ENCODE data around the gene NIM1K.
"Not testable (repeated sequence)": the region's sequence is repeated elsewhere in the genome, so short reads cannot be mapped to it uniquely, and the experiment has no call there.

NIM1K gene

GRCh38 chr5:43179836-43180235 lies 12.2 kb upstream of the NIM1K start:
- H3K4me2 ChIP-seq (ENCODE audit: insufficient read depth, low read length, poor library complexity, severe bottlenecking): no peak overlapping the region
- H3K4ac ChIP-seq (ENCODE audit: low read length): no peak overlapping the region
- H4K91ac ChIP-seq (ENCODE audit: low read depth, low read length, poor library complexity): no peak overlapping the region
- no peaks in the 10 kb centered on the region for H3K79me1 ChIP-seq (ENCODE audit: low read depth, low read length)
- no peak overlapping the region for H2AK5ac ChIP-seq (ENCODE audit: low read depth, low read length)
- H4K8ac ChIP-seq (ENCODE audit: low read depth, low read length): no peak overlapping the region
- no peaks in the 10 kb centered on the region for H3K9me3 ChIP-seq (replicated peaks in 1 of 2; ENCODE audit: control insufficient read depth in 2 of 2, insufficient read depth in 1 of 2, low read depth in 1 of 2, low read length in 2 of 2)
- peaks cover 2 to 36% of the 10 kb centered on the region in 2 donors for H3K36me3 ChIP-seq (replicated peaks in 1 of 2; ENCODE audit: control insufficient read depth in 2 of 2, insufficient read depth in 2 of 2, low read length in 2 of 2)
- WGBS, 2 donors (ENCODE audit: extremely low coverage in 2 of 2, insufficient read length in 2 of 2, insufficient replicate concordance in 1 of 2): no CpG with 5 or more reads among the region's 7 CpGs
- no peak overlapping the region for H2BK120ac ChIP-seq (ENCODE audit: low read depth, low read length)
- H3K4me3 ChIP-seq (ENCODE audit: low read length in 2 of 2): no peak overlapping the region
- no peak overlapping the region for H2BK12ac ChIP-seq (ENCODE audit: low read length)
- no peak for DNase-seq (ENCODE audit: low spot score)
- no peak overlapping the region for H3K14ac ChIP-seq (ENCODE audit: low read length)
- no peak overlapping the region for H3K27ac ChIP-seq (replicated peaks; ENCODE audit: low read length)
- H2AFZ ChIP-seq (ENCODE audit: low read length): no peak overlapping the region
- H3K4me1 ChIP-seq (ENCODE audit: control insufficient read depth in 2 of 2, insufficient read depth in 1 of 2, low read depth in 1 of 2, low read length in 2 of 2): no peaks in the 10 kb centered on the region
- no peak overlapping the region for H3K9ac ChIP-seq (ENCODE audit: low read depth, low read length, poor library complexity)
- H2BK15ac ChIP-seq (ENCODE audit: low read length): no peak overlapping the region
- H3K27me3 ChIP-seq (ENCODE audit: control insufficient read depth in 3 of 3, insufficient read depth in 3 of 3, low read depth in 1 of 3, low read length in 3 of 3): no peaks in the 10 kb centered on the region
- H3K18ac ChIP-seq (ENCODE audit: low read length): no peak overlapping the region
- H2BK5ac ChIP-seq (ENCODE audit: low read length): no peak overlapping the region
- H3K23ac ChIP-seq (ENCODE audit: low read depth, low read length, poor library complexity): no peak overlapping the region

DNA sequence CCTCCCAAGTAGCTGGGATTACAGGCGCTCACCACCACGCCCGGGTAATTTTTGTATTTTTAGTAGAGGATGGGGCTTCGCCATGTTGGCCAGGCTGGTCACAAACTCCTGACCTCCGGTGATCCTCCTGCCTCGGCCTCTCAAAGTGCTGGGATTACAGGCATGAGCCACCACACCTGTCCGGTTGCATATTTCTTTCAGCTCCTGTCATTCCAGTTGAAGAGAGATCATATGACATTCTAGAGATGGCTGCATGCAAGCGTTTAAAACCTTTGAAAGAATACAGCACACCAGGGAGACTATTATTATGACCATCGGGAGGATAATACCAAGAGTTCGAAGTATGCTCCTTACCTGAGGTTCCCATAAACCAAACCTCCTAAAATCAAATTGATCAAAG lies 9.6 kb upstream of the NIM1K start:
- no peaks in the 10 kb centered on the region for H3K9me3 ChIP-seq (replicated peaks in 1 of 2; ENCODE audit: control insufficient read depth in 2 of 2, insufficient read depth in 1 of 2, low read depth in 1 of 2, low read length in 2 of 2)
- H3K36me3 ChIP-seq (replicated peaks in 1 of 2; ENCODE audit: control insufficient read depth in 2 of 2, insufficient read depth in 2 of 2, low read length in 2 of 2): peaks cover 0 to 10% of the 10 kb centered on the region in 2 donors
- no peaks in the 10 kb centered on the region for H3K27me3 ChIP-seq (ENCODE audit: control insufficient read depth in 3 of 3, insufficient read depth in 3 of 3, low read depth in 1 of 3, low read length in 3 of 3)
- no peak for DNase-seq (ENCODE audit: low spot score)
- no peaks in the 10 kb centered on the region for H3K4me1 ChIP-seq (ENCODE audit: control insufficient read depth in 2 of 2, insufficient read depth in 1 of 2, low read depth in 1 of 2, low read length in 2 of 2)
- no peak overlapping the region for H2BK5ac ChIP-seq (ENCODE audit: low read length)
- H4K8ac ChIP-seq (ENCODE audit: low read depth, low read length): no peak overlapping the region
- no peak overlapping the region for H3K27ac ChIP-seq (replicated peaks; ENCODE audit: low read length)
- H3K4ac ChIP-seq (ENCODE audit: low read length): no peak overlapping the region
- H2AFZ ChIP-seq (ENCODE audit: low read length): no peak overlapping the region
- H3K23ac ChIP-seq (ENCODE audit: low read depth, low read length, poor library complexity): no peak overlapping the region
- H3K9ac ChIP-seq (ENCODE audit: low read depth, low read length, poor library complexity): no peak overlapping the region
- WGBS, 2 donors (ENCODE audit: extremely low coverage in 2 of 2, insufficient read length in 2 of 2, insufficient replicate concordance in 1 of 2): no CpG with 5 or more reads among the region's 10 CpGs
- H2BK120ac ChIP-seq (ENCODE audit: low read depth, low read length): no peak overlapping the region
- no peak overlapping the region for H3K14ac ChIP-seq (ENCODE audit: low read length)
- no peak overlapping the region for H4K91ac ChIP-seq (ENCODE audit: low read depth, low read length, poor library complexity)
- no peak overlapping the region for H3K4me2 ChIP-seq (ENCODE audit: insufficient read depth, low read length, poor library complexity, severe bottlenecking)
- no peak overlapping the region for H3K4me3 ChIP-seq (ENCODE audit: low read length in 2 of 2)
- H2BK12ac ChIP-seq (ENCODE audit: low read length): no peak overlapping the region
- no peak overlapping the region for H2BK15ac ChIP-seq (ENCODE audit: low read length)
- no peak overlapping the region for H2AK5ac ChIP-seq (ENCODE audit: low read depth, low read length)
- no peaks in the 10 kb centered on the region for H3K79me1 ChIP-seq (ENCODE audit: low read depth, low read length)
- no peak overlapping the region for H3K18ac ChIP-seq (ENCODE audit: low read length)

- H2BK120ac ChIP-seq (ENCODE audit: low read depth, low read length); H2BK15ac ChIP-seq (ENCODE audit: low read length); H3K9ac ChIP-seq (ENCODE audit: low read depth, low read length, poor library complexity); H3K27ac ChIP-seq (replicated peaks; ENCODE audit: low read length); H3K36me3 ChIP-seq (replicated peaks in 1 of 2; ENCODE audit: control insufficient read depth in 2 of 2, insufficient read depth in 2 of 2, low read length in 2 of 2); H2AFZ ChIP-seq (ENCODE audit: low read length); DNase-seq (ENCODE audit: low spot score); H3K18ac ChIP-seq (ENCODE audit: low read length); H3K4me1 ChIP-seq (ENCODE audit: control insufficient read depth in 2 of 2, insufficient read depth in 1 of 2, low read depth in 1 of 2, low read length in 2 of 2); H3K27me3 ChIP-seq (ENCODE audit: control insufficient read depth in 3 of 3, insufficient read depth in 3 of 3, low read depth in 1 of 3, low read length in 3 of 3); H3K23ac ChIP-seq (ENCODE audit: low read depth, low read length, poor library complexity); H3K4ac ChIP-seq (ENCODE audit: low read length); H3K14ac ChIP-seq (ENCODE audit: low read length); H3K4me3 ChIP-seq (ENCODE audit: low read length in 2 of 2); H2BK12ac ChIP-seq (ENCODE audit: low read length); H4K91ac ChIP-seq (ENCODE audit: low read depth, low read length, poor library complexity); H4K8ac ChIP-seq (ENCODE audit: low read depth, low read length); H3K9me3 ChIP-seq (replicated peaks in 1 of 2; ENCODE audit: control insufficient read depth in 2 of 2, insufficient read depth in 1 of 2, low read depth in 1 of 2, low read length in 2 of 2); H3K79me1 ChIP-seq (ENCODE audit: low read depth, low read length); H2BK5ac ChIP-seq (ENCODE audit: low read length); H3K4me2 ChIP-seq (ENCODE audit: insufficient read depth, low read length, poor library complexity, severe bottlenecking); H2AK5ac ChIP-seq (ENCODE audit: low read depth, low read length): not testable (repeated sequence)
- no CpG with 5 or more reads among the region's 11 CpGs for WGBS, 2 donors (ENCODE audit: extremely low coverage in 2 of 2, insufficient read length in 2 of 2, insufficient replicate concordance in 1 of 2)
Observed at GRCh38 chr5:43183101-43183500, 8.9 kb upstream of the NIM1K start.

- H3K9ac ChIP-seq (ENCODE audit: low read depth, low read length, poor library complexity): no peak overlapping the region
- peaks cover 1% of the 10 kb centered on the region for H3K79me1 ChIP-seq (ENCODE audit: low read depth, low read length)
- peaks cover 8 to 23% of the 10 kb centered on the region in 2 donors for H3K4me1 ChIP-seq (ENCODE audit: control insufficient read depth in 2 of 2, insufficient read depth in 1 of 2, low read depth in 1 of 2, low read length in 2 of 2)
- no peak overlapping the region for H3K4me3 ChIP-seq (ENCODE audit: low read length in 2 of 2)
- H3K4ac ChIP-seq (ENCODE audit: low read length): no peak overlapping the region
- no peak overlapping the region for H2BK15ac ChIP-seq (ENCODE audit: low read length)
- no CpG with 5 or more reads among the region's 10 CpGs for WGBS, 2 donors (ENCODE audit: extremely low coverage in 2 of 2, insufficient read length in 2 of 2, insufficient replicate concordance in 1 of 2)
- H2BK5ac ChIP-seq (ENCODE audit: low read length): no peak overlapping the region
- H3K18ac ChIP-seq (ENCODE audit: low read length): no peak overlapping the region
- no peaks in the 10 kb centered on the region for H3K36me3 ChIP-seq (replicated peaks in 1 of 2; ENCODE audit: control insufficient read depth in 2 of 2, insufficient read depth in 2 of 2, low read length in 2 of 2)
- H3K9me3 ChIP-seq (replicated peaks in 1 of 2; ENCODE audit: control insufficient read depth in 2 of 2, insufficient read depth in 1 of 2, low read depth in 1 of 2, low read length in 2 of 2): no peaks in the 10 kb centered on the region
- no peak overlapping the region for H4K8ac ChIP-seq (ENCODE audit: low read depth, low read length)
- H3K27me3 ChIP-seq (ENCODE audit: control insufficient read depth in 3 of 3, insufficient read depth in 3 of 3, low read depth in 1 of 3, low read length in 3 of 3): peaks cover 5 to 19% (median 11%) of the 10 kb centered on the region in 3 experiments
- no peak overlapping the region for H2BK12ac ChIP-seq (ENCODE audit: low read length)
- H3K4me2 ChIP-seq (ENCODE audit: insufficient read depth, low read length, poor library complexity, severe bottlenecking): no peak overlapping the region
- H2BK120ac ChIP-seq (ENCODE audit: low read depth, low read length): no peak overlapping the region
- H4K91ac ChIP-seq (ENCODE audit: low read depth, low read length, poor library complexity): no peak overlapping the region
- peak; percentile 17 for DNase-seq (ENCODE audit: low spot score)
- no peak overlapping the region for H3K27ac ChIP-seq (replicated peaks; ENCODE audit: low read length)
- H3K23ac ChIP-seq (ENCODE audit: low read depth, low read length, poor library complexity): no peak overlapping the region
- H3K14ac ChIP-seq (ENCODE audit: low read length): no peak overlapping the region
- no peak overlapping the region for H2AFZ ChIP-seq (ENCODE audit: low read length)
- no peak overlapping the region for H2AK5ac ChIP-seq (ENCODE audit: low read depth, low read length)
Observed at GRCh38 chr5:43190755-43191603, 1.0 kb upstream of the NIM1K start.
